CD4-positive, alpha-beta T cell treated with Interleukin-4 for 1 hour (primary cell): ENCODE results near the gene SLX9.

Source experiments
- DNase-seq, 2 donors: peaks; one replicate each; pipeline ENCODE4 v3.0.0-alpha.2; 2020 to 2022

Gene SLX9

GRCh38 chr21:44931501-44932407 is 8.1 kb upstream of the SLX9 start:
- no peak for DNase-seq

- DNase-seq: peak; percentile 63 to 69
Observed at GRCh38 chr21:44932408-44933181, 7.2 kb upstream of the SLX9 start.

- DNase-seq: no peak
Observed at GRCh38 chr21:44933199-44933917, 6.5 kb upstream of the SLX9 start.

- DNase-seq: no peak
Observed at GRCh38 chr21:44933918-44934260, 5.9 kb upstream of the SLX9 start.

- DNase-seq: no peak
Observed at GRCh38 chr21:44934276-44934675, 5.6 kb upstream of the SLX9 start.

- DNase-seq: no peak
Observed at GRCh38 chr21:44934797-44935532, 4.9 kb upstream of the SLX9 start.

- DNase-seq: no peak
Observed at GRCh38 chr21:44935533-44935927, 4.3 kb upstream of the SLX9 start.

- DNase-seq: no peak
Observed at GRCh38 chr21:44938772-44939531, 877 bp upstream of the SLX9 start.

GRCh38 chr21:44940116-44940631 is 345 bp downstream of the SLX9 start:
- no peak for DNase-seq

- no peak for DNase-seq
Observed at GRCh38 chr21:44941567-44941966, 1.7 kb downstream of the SLX9 start.

GRCh38 chr21:44942566-44942965 is 2.7 kb downstream of the SLX9 start:
- no peak for DNase-seq

GRCh38 chr21:44943005-44943685 is 3.3 kb downstream of the SLX9 start:
- no peak for DNase-seq

GRCh38 chr21:44943686-44944550 is 4.1 kb downstream of the SLX9 start:
- no peak for DNase-seq

- no peak for DNase-seq
Observed at GRCh38 chr21:44944596-44944995, 4.8 kb downstream of the SLX9 start.

GRCh38 chr21:44946254-44947041 is 6.6 kb downstream of the SLX9 start:
- no peak for DNase-seq

GRCh38 chr21:44947111-44947929 is 7.5 kb downstream of the SLX9 start:
- DNase-seq: no peak

- DNase-seq: no peak
Observed at GRCh38 chr21:44947930-44948331, 8.1 kb downstream of the SLX9 start.

GRCh38 chr21:44948426-44949120 is 8.7 kb downstream of the SLX9 start:
- no peak for DNase-seq
